GM12865 (cell line): ENCODE measurements around the gene BRPF1.

Experiments
- DNase-seq: peaks from one replicate; pipeline ENCODE4 v3.0.0; 2010; ENCODE audit warnings: low read depth
- H3K4me3 ChIP-seq: 2 replicates; pipeline ENCODE4 v1.5.1; 2011; ENCODE audit warnings: mild to moderate bottlenecking, low read depth, low read length, control low read depth
- TF ChIP-seq, protein P1 (sequence below): IDR thresholded peaks from 2 replicates; pipeline ENCODE4 v1.5.1; 2011; ENCODE audit warnings: low read length, control low read depth, low read depth, inconsistent platforms; ENCODE audit not compliant: insufficient read depth; ENCODE audit errors: missing control alignments

BRPF1 gene

GRCh38 chr3:9730657-9731205, 804 bp upstream of the BRPF1 start:
- peak overlapping the region; percentile 81 for H3K4me3 ChIP-seq
- TF ChIP-seq, protein P1, sequence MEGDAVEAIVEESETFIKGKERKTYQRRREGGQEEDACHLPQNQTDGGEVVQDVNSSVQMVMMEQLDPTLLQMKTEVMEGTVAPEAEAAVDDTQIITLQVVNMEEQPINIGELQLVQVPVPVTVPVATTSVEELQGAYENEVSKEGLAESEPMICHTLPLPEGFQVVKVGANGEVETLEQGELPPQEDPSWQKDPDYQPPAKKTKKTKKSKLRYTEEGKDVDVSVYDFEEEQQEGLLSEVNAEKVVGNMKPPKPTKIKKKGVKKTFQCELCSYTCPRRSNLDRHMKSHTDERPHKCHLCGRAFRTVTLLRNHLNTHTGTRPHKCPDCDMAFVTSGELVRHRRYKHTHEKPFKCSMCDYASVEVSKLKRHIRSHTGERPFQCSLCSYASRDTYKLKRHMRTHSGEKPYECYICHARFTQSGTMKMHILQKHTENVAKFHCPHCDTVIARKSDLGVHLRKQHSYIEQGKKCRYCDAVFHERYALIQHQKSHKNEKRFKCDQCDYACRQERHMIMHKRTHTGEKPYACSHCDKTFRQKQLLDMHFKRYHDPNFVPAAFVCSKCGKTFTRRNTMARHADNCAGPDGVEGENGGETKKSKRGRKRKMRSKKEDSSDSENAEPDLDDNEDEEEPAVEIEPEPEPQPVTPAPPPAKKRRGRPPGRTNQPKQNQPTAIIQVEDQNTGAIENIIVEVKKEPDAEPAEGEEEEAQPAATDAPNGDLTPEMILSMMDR, result no peak
- DNase-seq, result no peak

DNA sequence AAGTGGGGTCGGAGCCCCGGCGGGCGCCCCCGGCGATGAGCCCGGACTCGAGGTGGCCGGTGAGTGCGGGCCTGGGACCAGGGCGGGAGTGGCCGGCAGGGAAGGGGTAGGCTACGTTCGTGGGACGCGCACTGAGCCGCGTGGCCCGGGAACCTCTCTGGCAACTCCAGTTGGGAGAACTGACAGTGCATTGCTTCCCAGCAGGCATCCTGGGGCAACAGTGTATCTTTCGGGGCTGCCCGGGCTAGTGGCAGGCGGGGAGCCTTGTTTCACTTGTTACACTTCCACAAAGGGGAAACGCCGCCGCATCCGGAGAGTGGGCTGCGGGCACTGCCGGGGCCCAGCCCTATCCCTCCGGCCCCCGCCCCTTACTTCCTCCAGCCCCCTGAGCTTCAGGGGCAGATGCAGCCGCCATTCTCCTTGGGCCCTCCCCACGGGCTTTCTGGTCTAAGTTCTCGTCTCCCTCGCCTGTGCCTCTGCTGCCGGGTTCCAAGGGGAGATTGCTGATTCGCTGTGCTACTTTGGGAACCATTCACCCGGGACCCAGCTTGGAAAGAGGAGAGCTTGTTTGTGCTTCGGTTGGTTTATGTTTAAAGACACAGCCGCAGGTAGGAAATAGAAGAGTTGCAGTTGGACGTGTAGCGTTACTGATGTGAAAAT, 675 bp downstream of the BRPF1 start:
- TF ChIP-seq, protein P1, result no peak
- peak; percentile 52 for DNase-seq
- H3K4me3 ChIP-seq, result peak overlapping the region; percentile 92

GRCh38 chr3:9732740-9733115, 1.2 kb downstream of the BRPF1 start:
- TF ChIP-seq, protein P1, result no peak
- H3K4me3 ChIP-seq, result peak overlapping the region; percentile 92
- no peak for DNase-seq

DNA sequence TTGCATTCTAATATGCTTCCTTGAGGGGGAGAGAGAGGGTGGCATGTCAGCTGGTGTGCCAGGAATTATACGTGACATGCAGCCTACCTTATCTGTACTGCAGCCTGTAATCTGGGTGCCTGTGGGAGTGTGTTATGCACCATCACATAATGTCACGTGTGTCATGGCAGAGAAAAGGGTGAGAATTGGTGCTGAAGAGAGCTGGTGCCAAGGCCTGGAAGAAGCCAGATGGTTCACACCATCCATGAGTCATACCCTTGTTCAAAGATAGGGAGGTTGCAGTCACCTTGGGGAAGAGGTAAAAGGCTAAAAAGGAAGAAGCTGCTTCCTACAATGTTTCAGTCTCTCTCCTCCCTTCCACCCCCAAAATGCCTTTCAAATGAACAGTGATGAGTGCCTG, 5.3 kb downstream of the BRPF1 start:
- TF ChIP-seq, protein P1, result no peak
- no peak overlapping the region for H3K4me3 ChIP-seq
- no peak for DNase-seq

DNA sequence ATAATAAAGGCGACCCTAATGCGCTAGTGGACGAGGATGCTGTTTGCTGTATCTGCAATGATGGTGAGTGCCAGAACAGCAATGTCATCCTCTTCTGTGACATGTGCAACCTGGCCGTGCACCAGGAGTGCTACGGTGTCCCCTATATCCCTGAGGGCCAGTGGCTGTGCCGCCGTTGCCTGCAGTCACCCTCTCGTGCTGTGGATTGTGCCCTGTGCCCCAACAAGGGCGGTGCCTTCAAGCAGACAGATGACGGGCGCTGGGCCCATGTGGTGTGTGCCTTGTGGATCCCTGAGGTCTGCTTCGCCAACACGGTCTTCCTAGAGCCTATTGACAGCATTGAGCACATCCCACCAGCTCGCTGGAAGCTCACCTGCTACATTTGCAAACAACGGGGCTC, 7.6 kb downstream of the BRPF1 start:
- no peak overlapping the region for H3K4me3 ChIP-seq
- no peak for DNase-seq
- TF ChIP-seq, protein P1, result no peak

GRCh38 chr3:9742560-9742959, 11.0 kb downstream of the BRPF1 start:
- TF ChIP-seq, protein P1, result no peak
- no peak for DNase-seq
- no peak overlapping the region for H3K4me3 ChIP-seq

DNA sequence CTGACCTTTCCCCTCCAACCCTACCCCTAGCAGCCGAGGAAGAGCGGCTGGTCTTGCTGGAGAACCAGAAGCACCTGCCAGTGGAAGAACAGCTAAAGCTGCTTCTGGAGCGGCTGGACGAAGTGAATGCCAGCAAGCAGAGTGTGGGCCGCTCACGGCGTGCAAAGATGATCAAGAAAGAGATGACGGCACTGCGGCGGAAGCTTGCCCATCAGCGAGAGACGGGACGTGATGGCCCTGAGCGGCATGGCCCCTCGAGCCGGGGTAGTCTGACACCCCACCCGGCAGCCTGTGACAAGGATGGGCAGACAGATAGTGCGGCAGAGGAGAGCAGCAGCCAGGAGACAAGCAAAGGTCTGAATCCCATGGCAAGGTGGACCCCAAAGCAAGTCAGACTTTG, 12.0 kb downstream of the BRPF1 start:
- no peak overlapping the region for H3K4me3 ChIP-seq
- TF ChIP-seq, protein P1, result no peak
- DNase-seq, result no peak
